ENCODE data around the gene PON3. TPM values are rescaled to one million over a fixed set of nuclear protein-coding genes. Genes with fewer than 3 reads are reported as not detected.
"Not testable (repeated sequence)": the region's sequence is repeated elsewhere in the genome, so short reads cannot be mapped to it uniquely, and the experiment has no call there.

Gene PON3
- total RNA-seq, 1 experiment from 2014 or later, result 5.3 TPM

DNA sequence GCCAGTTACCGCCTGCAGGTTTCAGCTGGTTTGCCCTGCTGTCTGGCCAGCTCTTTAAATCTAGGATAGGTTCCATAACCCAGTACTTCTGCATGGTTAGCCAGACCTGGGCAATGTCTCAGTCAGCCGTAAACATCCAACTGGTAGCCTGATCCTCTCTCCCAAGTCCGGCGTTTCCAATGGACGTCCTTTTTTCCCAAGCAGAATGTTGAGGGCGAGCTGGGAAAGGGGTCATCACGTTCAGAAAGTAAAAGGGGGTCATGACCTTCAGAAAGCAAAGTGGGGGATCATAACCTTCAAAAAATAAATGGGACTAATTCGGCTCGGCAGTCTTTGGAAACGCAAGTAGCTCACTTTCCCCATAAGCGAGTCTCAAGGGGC is 430 bp downstream of the PON3 start:
- intact Hi-C loops (cut with micrococcal nuclease; ENCODE audit: unreplicated experiment), result loop anchor here (2.0 kb wide), 1 partner anchor 81 kb away; no protein-coding TSS in a partner anchor
- TF ChIP-seq, protein P1, sequence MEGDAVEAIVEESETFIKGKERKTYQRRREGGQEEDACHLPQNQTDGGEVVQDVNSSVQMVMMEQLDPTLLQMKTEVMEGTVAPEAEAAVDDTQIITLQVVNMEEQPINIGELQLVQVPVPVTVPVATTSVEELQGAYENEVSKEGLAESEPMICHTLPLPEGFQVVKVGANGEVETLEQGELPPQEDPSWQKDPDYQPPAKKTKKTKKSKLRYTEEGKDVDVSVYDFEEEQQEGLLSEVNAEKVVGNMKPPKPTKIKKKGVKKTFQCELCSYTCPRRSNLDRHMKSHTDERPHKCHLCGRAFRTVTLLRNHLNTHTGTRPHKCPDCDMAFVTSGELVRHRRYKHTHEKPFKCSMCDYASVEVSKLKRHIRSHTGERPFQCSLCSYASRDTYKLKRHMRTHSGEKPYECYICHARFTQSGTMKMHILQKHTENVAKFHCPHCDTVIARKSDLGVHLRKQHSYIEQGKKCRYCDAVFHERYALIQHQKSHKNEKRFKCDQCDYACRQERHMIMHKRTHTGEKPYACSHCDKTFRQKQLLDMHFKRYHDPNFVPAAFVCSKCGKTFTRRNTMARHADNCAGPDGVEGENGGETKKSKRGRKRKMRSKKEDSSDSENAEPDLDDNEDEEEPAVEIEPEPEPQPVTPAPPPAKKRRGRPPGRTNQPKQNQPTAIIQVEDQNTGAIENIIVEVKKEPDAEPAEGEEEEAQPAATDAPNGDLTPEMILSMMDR (IDR thresholded peaks at IDR 0.05; ENCODE audit: unreplicated experiment), result no peak
- peaks cover 35% of the 10 kb centered on the region for H3K4me1 Mint-ChIP-seq (ENCODE audit: low read depth, unreplicated experiment)
- H3K4me3 Mint-ChIP-seq (ENCODE audit: low read depth, unreplicated experiment), result peak overlapping the region; percentile 85
- CTCF ChIA-PET, result interaction anchor here (0.7 to 2.3 kb wide), 7 partner anchors 15 to 149 kb away, joined by 3 to 27 read pairs (median 3); no protein-coding TSS in a partner anchor
- no peak for DNase-seq
- no TSS peak for BruUV-seq (replicated peaks)
- peaks cover 22% of the 10 kb centered on the region for H3K36me3 Mint-ChIP-seq (ENCODE audit: insufficient read depth, unreplicated experiment)
- H3K27me3 Mint-ChIP-seq (ENCODE audit: unreplicated experiment), result no peaks in the 10 kb centered on the region
- peaks cover 2% of the 10 kb centered on the region for H3K9me3 Mint-ChIP-seq (ENCODE audit: low read depth, unreplicated experiment)
- no peak overlapping the region for H3K27ac Mint-ChIP-seq (ENCODE audit: unreplicated experiment)

DNA sequence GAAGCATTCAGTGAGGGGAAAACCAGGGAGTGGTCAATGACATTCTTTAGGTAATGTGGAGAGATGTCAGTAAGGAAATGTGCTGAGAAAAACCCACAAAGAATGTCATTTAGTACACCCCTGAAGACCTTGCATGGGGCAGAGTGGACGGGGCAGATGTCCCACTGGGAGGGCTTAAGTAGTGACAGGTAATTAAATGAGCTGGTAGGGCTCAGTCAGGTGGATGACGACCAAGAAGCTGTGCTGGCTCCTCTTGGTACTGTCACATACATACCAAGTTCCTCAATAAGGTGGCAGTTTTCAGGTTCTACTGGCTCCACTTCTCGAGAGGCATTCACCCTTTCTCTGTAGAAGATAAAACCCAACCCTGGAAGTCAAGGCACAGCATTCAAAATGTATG is 1.8 kb downstream of the PON3 start:
- BruUV-seq (replicated peaks), result no TSS peak

DNA sequence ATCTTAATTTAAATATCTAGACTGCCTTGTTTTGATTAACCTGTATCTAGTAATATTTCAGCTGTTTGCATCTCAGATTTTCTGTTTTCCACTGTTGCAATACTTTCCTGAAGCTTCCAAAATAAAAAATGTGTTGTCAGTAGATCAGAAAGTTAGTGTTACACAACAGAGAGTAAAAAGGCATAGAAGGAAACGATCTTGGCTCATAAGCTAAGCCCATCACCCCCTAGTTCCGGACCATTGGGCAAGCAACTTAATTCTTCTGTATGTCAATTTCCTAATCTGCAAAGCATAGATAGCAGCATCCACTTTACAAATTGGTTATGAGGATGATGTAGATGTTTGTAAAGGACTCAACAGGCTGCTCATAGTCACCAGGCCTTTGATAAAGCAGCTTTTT is 4.4 kb downstream of the PON3 start:
- no TSS peak for BruUV-seq (replicated peaks)
- CTCF ChIA-PET, result no interaction called here
- Mint-ChIP-seq H3K27ac (ENCODE audit: unreplicated experiment) (no peak overlapping the region), H3K9me3 (ENCODE audit: low read depth, unreplicated experiment) (peaks cover 2% of the 10 kb centered on the region), H3K4me3 (ENCODE audit: low read depth, unreplicated experiment) (no peak overlapping the region), H3K36me3 (ENCODE audit: insufficient read depth, unreplicated experiment) (peaks cover 10% of the 10 kb centered on the region), H3K4me1 (ENCODE audit: low read depth, unreplicated experiment) (peaks cover 13% of the 10 kb centered on the region), H3K27me3 (ENCODE audit: unreplicated experiment) (no peaks in the 10 kb centered on the region)
- DNase-seq, result no peak
- intact Hi-C loops (cut with micrococcal nuclease; ENCODE audit: unreplicated experiment), result no loop called here
- TF ChIP-seq, protein P1 (IDR thresholded peaks at IDR 0.05; ENCODE audit: unreplicated experiment), result no peak

More for the DNA sequence above, 1.8 kb downstream of the PON3 start:
- DNase-seq, result no peak
- no peak overlapping the region for H3K4me3 Mint-ChIP-seq (ENCODE audit: low read depth, unreplicated experiment)
- peaks cover 2% of the 10 kb centered on the region for H3K9me3 Mint-ChIP-seq (ENCODE audit: low read depth, unreplicated experiment)
- peaks cover 35% of the 10 kb centered on the region for H3K4me1 Mint-ChIP-seq (ENCODE audit: low read depth, unreplicated experiment)
- H3K27ac Mint-ChIP-seq (ENCODE audit: unreplicated experiment), result no peak overlapping the region
- TF ChIP-seq, protein P1 (IDR thresholded peaks at IDR 0.05; ENCODE audit: unreplicated experiment), result no peak
- peaks cover 14% of the 10 kb centered on the region for H3K36me3 Mint-ChIP-seq (ENCODE audit: insufficient read depth, unreplicated experiment)
- no peaks in the 10 kb centered on the region for H3K27me3 Mint-ChIP-seq (ENCODE audit: unreplicated experiment)
- CTCF ChIA-PET, result no interaction called here
- intact Hi-C loops (cut with micrococcal nuclease; ENCODE audit: unreplicated experiment), result no loop called here

DNA sequence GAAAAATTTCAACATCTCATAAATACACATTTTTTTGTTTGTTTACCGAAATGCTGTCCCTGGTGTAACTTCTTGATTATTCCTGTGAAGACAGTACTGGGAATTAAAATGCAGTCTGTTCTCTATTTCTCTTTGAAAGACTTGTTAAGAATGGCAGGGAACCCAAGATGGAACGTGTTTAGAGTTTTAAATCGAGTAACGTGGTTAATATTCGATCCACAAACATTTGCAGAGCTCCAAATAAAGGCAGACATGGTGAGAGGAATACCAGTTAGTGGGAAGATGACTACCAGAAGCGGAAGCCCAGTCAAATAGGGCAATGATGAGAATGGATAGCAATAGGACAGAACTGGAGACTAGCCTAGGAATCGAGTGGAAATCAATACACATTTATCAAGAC is 6.7 kb downstream of the PON3 start:
- H3K27ac Mint-ChIP-seq (ENCODE audit: unreplicated experiment), result no peak overlapping the region
- intact Hi-C loops (cut with micrococcal nuclease; ENCODE audit: unreplicated experiment), result no loop called here
- CTCF ChIA-PET, result interaction anchor here (0.6 kb wide), 1 partner anchor 59 kb away, joined by 3 read pairs; no protein-coding TSS in a partner anchor
- TF ChIP-seq, protein P1 (IDR thresholded peaks at IDR 0.05; ENCODE audit: unreplicated experiment), result no peak
- H3K4me1 Mint-ChIP-seq (ENCODE audit: low read depth, unreplicated experiment), result peaks cover 9% of the 10 kb centered on the region
- H3K9me3 Mint-ChIP-seq (ENCODE audit: low read depth, unreplicated experiment), result peaks cover 2% of the 10 kb centered on the region
- no peaks in the 10 kb centered on the region for H3K36me3 Mint-ChIP-seq (ENCODE audit: insufficient read depth, unreplicated experiment)
- no TSS peak for BruUV-seq (replicated peaks)
- no peak overlapping the region for H3K4me3 Mint-ChIP-seq (ENCODE audit: low read depth, unreplicated experiment)
- DNase-seq, result no peak
- no peaks in the 10 kb centered on the region for H3K27me3 Mint-ChIP-seq (ENCODE audit: unreplicated experiment)

DNA sequence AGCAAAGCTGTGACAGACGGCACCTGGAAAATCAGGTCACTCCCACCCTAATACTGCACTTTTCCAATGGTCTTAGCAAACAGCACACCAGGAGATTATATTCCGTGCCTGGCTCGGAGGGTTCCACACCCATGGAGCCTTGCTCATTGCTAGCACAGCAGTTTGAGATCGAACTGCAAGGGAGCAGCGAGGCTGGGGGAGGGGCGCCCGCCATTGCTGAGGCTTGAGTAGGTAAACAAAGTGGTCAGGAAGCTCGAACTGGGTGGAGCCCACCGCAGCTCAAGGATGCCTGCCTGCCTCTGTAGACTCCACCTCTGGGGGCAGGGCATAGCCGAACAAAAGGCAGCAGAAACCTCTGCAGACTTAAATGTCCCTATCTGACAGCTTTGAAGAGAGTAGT is 16.7 kb downstream of the PON3 start:
- CTCF ChIA-PET; intact Hi-C loops (cut with micrococcal nuclease; ENCODE audit: unreplicated experiment): not testable (repeated sequence)
- peaks cover 10% of the 10 kb centered on the region for H3K9me3 Mint-ChIP-seq (ENCODE audit: low read depth, unreplicated experiment)

More for the DNA sequence above, 16.7 kb downstream of the PON3 start:
- not testable (repeated sequence) for H3K4me1 Mint-ChIP-seq (ENCODE audit: low read depth, unreplicated experiment); H3K4me3 Mint-ChIP-seq (ENCODE audit: low read depth, unreplicated experiment); BruUV-seq (replicated peaks); H3K27ac Mint-ChIP-seq (ENCODE audit: unreplicated experiment); H3K36me3 Mint-ChIP-seq (ENCODE audit: insufficient read depth, unreplicated experiment); DNase-seq; H3K27me3 Mint-ChIP-seq (ENCODE audit: unreplicated experiment)
